GM19467 (cell line): ENCODE results near the gene TRIM72.
"Not testable (repeated sequence)": the region's sequence is repeated elsewhere in the genome, so short reads cannot be mapped to it uniquely, and the experiment has no call there.

ENCODE experiments used
- ATAC-seq: cut with Tn5 transposase; IDR thresholded peaks from one replicate; pipeline ENCODE4 v1.9.1; 2021; ENCODE audit warnings: mild to moderate bottlenecking, moderate library complexity; ENCODE audit not compliant: unreplicated experiment

TRIM72 gene

GRCh38 chr16:31213877-31214707 is at the start of gene TRIM72:
TSS of gene TRIM72 (plus strand) at chr16:31214119. CDS start at chr16:31214739, 620 bp downstream.
- ATAC-seq, result no peak

GRCh38 chr16:31167315-31167714 is 46.6 kb upstream of the TRIM72 start:
- ATAC-seq, result no peak

GRCh38 chr16:31168848-31169247 is 45.1 kb upstream of the TRIM72 start:
- ATAC-seq, result no peak

GRCh38 chr16:31170048-31170447 is 43.9 kb upstream of the TRIM72 start:
- not testable (repeated sequence) for ATAC-seq

GRCh38 chr16:31177136-31177535 is 36.8 kb upstream of the TRIM72 start:
- ATAC-seq, result no peak

GRCh38 chr16:31179219-31179746 is 34.6 kb upstream of the TRIM72 start:
- ATAC-seq, result no peak

- ATAC-seq, result peak; percentile 49
Measured at GRCh38 chr16:31179747-31180459, 34.0 kb upstream of the TRIM72 start, which contains the start of gene FUS. TSS of gene FUS (plus strand) at chr16:31180139. CDS start at chr16:31180215, 76 bp downstream.

- no peak for ATAC-seq
Measured at GRCh38 chr16:31181102-31181830, 32.7 kb upstream of the TRIM72 start.

- no peak for ATAC-seq
Measured at GRCh38 chr16:31182391-31182790, 31.5 kb upstream of the TRIM72 start.

- no peak for ATAC-seq
Measured at GRCh38 chr16:31183432-31184428, 30.2 kb upstream of the TRIM72 start.

GRCh38 chr16:31184888-31185287 is 29.0 kb upstream of the TRIM72 start:
- no peak for ATAC-seq

- ATAC-seq, result no peak
Measured at GRCh38 chr16:31185339-31185738, 28.6 kb upstream of the TRIM72 start.

- ATAC-seq, result no peak
Measured at GRCh38 chr16:31186176-31186575, 27.7 kb upstream of the TRIM72 start.

GRCh38 chr16:31186930-31187807 is 26.8 kb upstream of the TRIM72 start:
- no peak for ATAC-seq

- ATAC-seq, result no peak
Measured at GRCh38 chr16:31187808-31188189, 26.1 kb upstream of the TRIM72 start.

- ATAC-seq, result no peak
Measured at GRCh38 chr16:31188450-31189411, 25.2 kb upstream of the TRIM72 start.

GRCh38 chr16:31189412-31189778 is 24.5 kb upstream of the TRIM72 start:
- no peak for ATAC-seq

- no peak for ATAC-seq
Measured at GRCh38 chr16:31190061-31190460, 23.9 kb upstream of the TRIM72 start.
